Liver (tissue), 3 donors: ENCODE results near the gene ZNF786.

Experiments
- CTCF ChIP-seq: fragments of 150-350 bp; IDR thresholded peaks from 2 replicates; pipeline ENCODE4 v1.5.1; 2017; ENCODE audit warnings: improper control_type of control experiment, low read depth, low read length; ENCODE audit not compliant: missing input control
- MAX ChIP-seq: IDR thresholded peaks from 2 replicates; pipeline ENCODE4 v1.6.1; 2016; ENCODE audit warnings: antibody characterized with exemption
- RAD21 ChIP-seq, 2 donors: IDR thresholded peaks; 2 replicates each; pipeline ENCODE4 v1.6.1; 2016; ENCODE audit warnings: antibody characterized with exemption in 2 of 2, mild to moderate bottlenecking in 2 of 2
- donor health status: healthy.
- donor health status: healthy.

DNA sequence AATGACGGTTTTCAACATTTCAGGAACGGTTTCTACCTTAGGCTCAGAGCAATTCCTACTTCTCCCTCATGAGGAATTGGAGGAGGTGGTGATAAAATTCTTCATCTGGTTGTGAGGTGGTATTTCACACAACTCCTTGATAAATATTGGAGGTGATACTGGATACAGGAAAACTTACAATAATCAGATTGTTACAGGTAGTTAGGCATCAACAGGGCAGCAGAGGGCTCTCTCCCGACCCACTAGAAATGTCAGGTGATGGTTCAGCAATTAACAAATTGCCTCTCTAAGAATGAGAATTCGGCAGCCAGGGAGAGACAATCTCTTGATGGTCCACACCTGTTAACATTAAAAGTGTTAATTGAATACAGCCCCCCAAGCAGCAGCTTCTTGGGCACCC, 22.6 kb downstream of the ZNF786 start:
- no peak for TF ChIP-seq CTCF
- no peak for TF ChIP-seq MAX
- no peak for TF ChIP-seq RAD21 (IDR thresholded peaks at IDR 0.05)
